OCI-LY3 (cell line): Measurements from ENCODE around the gene GALNT18.

Source experiments
- EZH2phosphoT487 ChIP-seq: fragments of 200-600 bp; shearing (Covaris generic); IDR thresholded peaks from 2 replicates; pipeline ENCODE4 v1.6.1; 2018; ENCODE audit warnings: antibody characterized with exemption, mixed run types, low read depth
- TF ChIP-seq, protein P1 (sequence below): fragments of 200-600, 300-600 bp; sonication (generic); IDR thresholded peaks from 2 replicates; pipeline ENCODE4 v1.5.1; 2014; ENCODE audit warnings: antibody characterized with exemption, low read length, low read depth

GRCh38 chr11:11379661-11380060 is 242.1 kb downstream of the GALNT18 start:
- TF ChIP-seq, protein P1, sequence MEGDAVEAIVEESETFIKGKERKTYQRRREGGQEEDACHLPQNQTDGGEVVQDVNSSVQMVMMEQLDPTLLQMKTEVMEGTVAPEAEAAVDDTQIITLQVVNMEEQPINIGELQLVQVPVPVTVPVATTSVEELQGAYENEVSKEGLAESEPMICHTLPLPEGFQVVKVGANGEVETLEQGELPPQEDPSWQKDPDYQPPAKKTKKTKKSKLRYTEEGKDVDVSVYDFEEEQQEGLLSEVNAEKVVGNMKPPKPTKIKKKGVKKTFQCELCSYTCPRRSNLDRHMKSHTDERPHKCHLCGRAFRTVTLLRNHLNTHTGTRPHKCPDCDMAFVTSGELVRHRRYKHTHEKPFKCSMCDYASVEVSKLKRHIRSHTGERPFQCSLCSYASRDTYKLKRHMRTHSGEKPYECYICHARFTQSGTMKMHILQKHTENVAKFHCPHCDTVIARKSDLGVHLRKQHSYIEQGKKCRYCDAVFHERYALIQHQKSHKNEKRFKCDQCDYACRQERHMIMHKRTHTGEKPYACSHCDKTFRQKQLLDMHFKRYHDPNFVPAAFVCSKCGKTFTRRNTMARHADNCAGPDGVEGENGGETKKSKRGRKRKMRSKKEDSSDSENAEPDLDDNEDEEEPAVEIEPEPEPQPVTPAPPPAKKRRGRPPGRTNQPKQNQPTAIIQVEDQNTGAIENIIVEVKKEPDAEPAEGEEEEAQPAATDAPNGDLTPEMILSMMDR: no peak
- TF ChIP-seq EZH2phosphoT487: no peak
